ENCODE results near the gene ZNF805.

Gene ZNF805

DNA sequence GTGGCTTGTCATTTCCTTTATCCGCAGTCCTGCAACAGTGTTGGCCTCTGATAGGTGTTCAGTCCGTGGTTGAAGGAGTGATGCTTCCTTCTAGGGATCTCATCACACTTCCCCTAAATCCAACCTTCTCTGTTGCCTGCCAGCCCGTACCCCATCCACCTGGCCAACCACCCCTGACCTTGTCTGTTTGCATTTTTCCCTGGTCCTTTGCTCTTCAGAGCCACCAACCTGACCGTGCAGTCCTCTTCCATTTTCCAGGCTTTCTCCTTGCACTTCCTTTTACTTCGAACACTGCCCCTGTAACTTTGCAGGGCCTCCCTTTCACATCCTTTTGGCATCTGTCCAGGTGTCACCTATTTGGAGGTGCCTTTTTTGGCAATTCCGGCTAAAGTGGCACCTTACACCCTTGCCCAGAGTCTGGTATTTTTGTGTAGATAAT, 40.5 kb downstream of the ZNF805 start:
- Histone ChIP-seq H3K4me3 (ENCODE audit: low read length in 2 of 2) (peak overlapping the region; percentile 97 to 98), H3K27me3 (ENCODE audit: control insufficient read depth in 2 of 2, insufficient read depth in 2 of 2, low read length in 2 of 2) (no peaks in the 10 kb centered on the region), H3K9ac (ENCODE audit: low read depth in 1 of 2, low read length in 2 of 2) (peak overlapping the region; percentile 99 to 100), H3K36me3 (ENCODE audit: control insufficient read depth in 2 of 2, insufficient read depth in 2 of 2, low read length in 2 of 2) (peaks cover 20 to 28% of the 10 kb centered on the region in 2 donors), H3K4me1 (ENCODE audit: control insufficient read depth in 2 of 2, insufficient read depth in 2 of 2, low read length in 2 of 2) (peaks cover 11 to 24% of the 10 kb centered on the region in 2 donors), H3K27ac (ENCODE audit: low read depth in 2 of 2, low read length in 2 of 2) (peak overlapping the region; percentile 99 to 100), H3K9me3 (ENCODE audit: control insufficient read depth in 2 of 2, low read length in 2 of 2) (no peaks in the 10 kb centered on the region)

DNA sequence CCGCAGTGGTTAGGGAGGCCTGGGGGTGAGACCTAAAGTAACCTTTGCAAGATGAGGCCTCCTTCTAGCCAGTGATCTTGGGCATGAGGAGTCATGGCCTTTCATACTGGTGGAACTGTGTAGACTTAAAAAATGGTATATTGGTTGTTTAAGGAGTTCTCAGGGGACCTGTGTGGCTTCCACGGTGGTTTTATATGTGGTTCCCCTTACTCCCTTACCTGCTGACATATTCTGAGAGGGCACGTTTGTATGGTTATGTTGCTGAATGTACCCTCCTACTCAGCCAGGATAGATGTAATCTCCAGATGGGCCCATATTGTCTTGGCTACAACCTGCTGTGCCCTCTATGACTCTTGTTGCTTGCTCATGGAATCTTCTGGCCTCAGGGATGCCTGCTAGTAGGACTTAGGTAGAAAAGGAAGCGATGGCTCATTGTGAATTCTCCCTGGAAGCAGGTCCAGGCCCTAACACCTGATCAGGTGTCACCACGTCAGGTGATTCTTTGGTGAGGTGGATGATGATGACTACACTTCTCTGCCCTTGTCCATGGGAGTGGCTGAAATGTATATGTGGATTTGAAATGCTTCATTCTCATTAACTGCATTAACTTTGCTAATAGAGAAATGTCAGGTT, 41.7 kb downstream of the ZNF805 start:
- Histone ChIP-seq H3K27me3 (ENCODE audit: control insufficient read depth in 2 of 2, insufficient read depth in 2 of 2, low read length in 2 of 2) (no peaks in the 10 kb centered on the region), H3K4me3 (ENCODE audit: low read length in 2 of 2) (peak overlapping the region in 1 of 2 donors; percentile 42), H3K4me1 (ENCODE audit: control insufficient read depth in 2 of 2, insufficient read depth in 2 of 2, low read length in 2 of 2) (peaks cover 11 to 24% of the 10 kb centered on the region in 2 donors), H3K9ac (ENCODE audit: low read depth in 1 of 2, low read length in 2 of 2) (no peak overlapping the region), H3K36me3 (ENCODE audit: control insufficient read depth in 2 of 2, insufficient read depth in 2 of 2, low read length in 2 of 2) (peaks cover 30 to 36% of the 10 kb centered on the region in 2 donors), H3K27ac (ENCODE audit: low read depth in 2 of 2, low read length in 2 of 2) (no peak overlapping the region), H3K9me3 (ENCODE audit: control insufficient read depth in 2 of 2, low read length in 2 of 2) (peaks cover 0 to 3% of the 10 kb centered on the region in 2 donors)

DNA sequence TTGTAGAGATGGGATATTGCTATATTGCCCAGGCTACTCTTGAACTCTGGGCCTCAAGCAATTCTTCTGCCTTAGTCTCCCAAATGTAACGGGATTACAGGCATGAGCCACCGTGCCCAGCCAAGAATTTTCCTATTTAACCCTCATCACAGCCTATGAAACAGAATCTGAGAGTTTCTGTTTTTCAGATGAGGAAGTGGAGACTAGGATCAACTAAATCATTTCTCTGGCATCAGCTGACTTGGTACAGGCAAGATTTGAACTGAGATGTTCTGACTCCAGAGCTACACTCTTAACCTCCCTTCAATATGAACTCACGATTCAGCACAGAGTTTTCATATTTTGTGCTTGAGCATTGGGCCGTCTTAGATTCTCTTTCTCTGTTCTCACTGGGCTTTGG, 47.9 kb downstream of the ZNF805 start:
- H3K9me3 ChIP-seq (ENCODE audit: control insufficient read depth in 2 of 2, low read length in 2 of 2): peaks cover 30 to 36% of the 10 kb centered on the region in 2 donors
- H3K36me3 ChIP-seq (ENCODE audit: control insufficient read depth in 2 of 2, insufficient read depth in 2 of 2, low read length in 2 of 2): peaks cover 80 to 90% of the 10 kb centered on the region in 2 donors

GRCh38 chr19:57290970-57291369, 50.5 kb downstream of the ZNF805 start:
- Histone ChIP-seq H3K36me3 (ENCODE audit: control insufficient read depth in 2 of 2, insufficient read depth in 2 of 2, low read length in 2 of 2) (peaks cover 72 to 86% of the 10 kb centered on the region in 2 donors), H3K4me3 (ENCODE audit: low read length in 2 of 2) (peak overlapping the region in 1 of 2 donors; percentile 8), H3K9me3 (ENCODE audit: control insufficient read depth in 2 of 2, low read length in 2 of 2) (peaks cover 36 to 48% of the 10 kb centered on the region in 2 donors), H3K4me1 (ENCODE audit: control insufficient read depth in 2 of 2, insufficient read depth in 2 of 2, low read length in 2 of 2) (no peaks in the 10 kb centered on the region), H3K27me3 (ENCODE audit: control insufficient read depth in 2 of 2, insufficient read depth in 2 of 2, low read length in 2 of 2) (no peaks in the 10 kb centered on the region), H3K9ac (ENCODE audit: low read depth in 1 of 2, low read length in 2 of 2) (no peak overlapping the region), H3K27ac (ENCODE audit: low read depth in 2 of 2, low read length in 2 of 2) (no peak overlapping the region)

More for the DNA sequence above, 47.9 kb downstream of the ZNF805 start:
- Histone ChIP-seq H3K27ac (ENCODE audit: low read depth in 2 of 2, low read length in 2 of 2) (no peak overlapping the region), H3K9ac (ENCODE audit: low read depth in 1 of 2, low read length in 2 of 2) (no peak overlapping the region), H3K4me3 (ENCODE audit: low read length in 2 of 2) (no peak overlapping the region), H3K4me1 (ENCODE audit: control insufficient read depth in 2 of 2, insufficient read depth in 2 of 2, low read length in 2 of 2) (peaks cover 0 to 2% of the 10 kb centered on the region in 2 donors), H3K27me3 (ENCODE audit: control insufficient read depth in 2 of 2, insufficient read depth in 2 of 2, low read length in 2 of 2) (no peaks in the 10 kb centered on the region)

GRCh38 chr19:57292547-57292946, 52.1 kb downstream of the ZNF805 start:
- Histone ChIP-seq H3K27ac (ENCODE audit: low read depth in 2 of 2, low read length in 2 of 2) (no peak overlapping the region), H3K27me3 (ENCODE audit: control insufficient read depth in 2 of 2, insufficient read depth in 2 of 2, low read length in 2 of 2) (no peaks in the 10 kb centered on the region), H3K9me3 (ENCODE audit: control insufficient read depth in 2 of 2, low read length in 2 of 2) (peaks cover 36 to 44% of the 10 kb centered on the region in 2 donors), H3K36me3 (ENCODE audit: control insufficient read depth in 2 of 2, insufficient read depth in 2 of 2, low read length in 2 of 2) (peaks cover 59 to 82% of the 10 kb centered on the region in 2 donors), H3K9ac (ENCODE audit: low read depth in 1 of 2, low read length in 2 of 2) (no peak overlapping the region), H3K4me1 (ENCODE audit: control insufficient read depth in 2 of 2, insufficient read depth in 2 of 2, low read length in 2 of 2) (no peaks in the 10 kb centered on the region), H3K4me3 (ENCODE audit: low read length in 2 of 2) (no peak overlapping the region)

GRCh38 chr19:57293719-57294118, 53.3 kb downstream of the ZNF805 start:
- no peaks in the 10 kb centered on the region for H3K4me1 ChIP-seq (ENCODE audit: control insufficient read depth in 2 of 2, insufficient read depth in 2 of 2, low read length in 2 of 2)
- no peaks in the 10 kb centered on the region for H3K27me3 ChIP-seq (ENCODE audit: control insufficient read depth in 2 of 2, insufficient read depth in 2 of 2, low read length in 2 of 2)
- no peak overlapping the region for H3K27ac ChIP-seq (ENCODE audit: low read depth in 2 of 2, low read length in 2 of 2)
- H3K36me3 ChIP-seq (ENCODE audit: control insufficient read depth in 2 of 2, insufficient read depth in 2 of 2, low read length in 2 of 2): peaks cover 49 to 72% of the 10 kb centered on the region in 2 donors
- H3K9me3 ChIP-seq (ENCODE audit: control insufficient read depth in 2 of 2, low read length in 2 of 2): peaks cover 32 to 44% of the 10 kb centered on the region in 2 donors
- H3K4me3 ChIP-seq (ENCODE audit: low read length in 2 of 2): peak overlapping the region in 1 of 2 donors; percentile 6
- no peak overlapping the region for H3K9ac ChIP-seq (ENCODE audit: low read depth in 1 of 2, low read length in 2 of 2)

GRCh38 chr19:57302020-57302465, 61.6 kb downstream of the ZNF805 start:
- Histone ChIP-seq H3K9me3 (ENCODE audit: control insufficient read depth in 2 of 2, low read length in 2 of 2) (no peaks in the 10 kb centered on the region), H3K27me3 (ENCODE audit: control insufficient read depth in 2 of 2, insufficient read depth in 2 of 2, low read length in 2 of 2) (no peaks in the 10 kb centered on the region), H3K36me3 (ENCODE audit: control insufficient read depth in 2 of 2, insufficient read depth in 2 of 2, low read length in 2 of 2) (peaks cover 5 to 8% of the 10 kb centered on the region in 2 donors), H3K4me1 (ENCODE audit: control insufficient read depth in 2 of 2, insufficient read depth in 2 of 2, low read length in 2 of 2) (no peaks in the 10 kb centered on the region), H3K4me3 (ENCODE audit: low read length in 2 of 2) (no peak overlapping the region), H3K27ac (ENCODE audit: low read depth in 2 of 2, low read length in 2 of 2) (no peak overlapping the region), H3K9ac (ENCODE audit: low read depth in 1 of 2, low read length in 2 of 2) (no peak overlapping the region)

DNA sequence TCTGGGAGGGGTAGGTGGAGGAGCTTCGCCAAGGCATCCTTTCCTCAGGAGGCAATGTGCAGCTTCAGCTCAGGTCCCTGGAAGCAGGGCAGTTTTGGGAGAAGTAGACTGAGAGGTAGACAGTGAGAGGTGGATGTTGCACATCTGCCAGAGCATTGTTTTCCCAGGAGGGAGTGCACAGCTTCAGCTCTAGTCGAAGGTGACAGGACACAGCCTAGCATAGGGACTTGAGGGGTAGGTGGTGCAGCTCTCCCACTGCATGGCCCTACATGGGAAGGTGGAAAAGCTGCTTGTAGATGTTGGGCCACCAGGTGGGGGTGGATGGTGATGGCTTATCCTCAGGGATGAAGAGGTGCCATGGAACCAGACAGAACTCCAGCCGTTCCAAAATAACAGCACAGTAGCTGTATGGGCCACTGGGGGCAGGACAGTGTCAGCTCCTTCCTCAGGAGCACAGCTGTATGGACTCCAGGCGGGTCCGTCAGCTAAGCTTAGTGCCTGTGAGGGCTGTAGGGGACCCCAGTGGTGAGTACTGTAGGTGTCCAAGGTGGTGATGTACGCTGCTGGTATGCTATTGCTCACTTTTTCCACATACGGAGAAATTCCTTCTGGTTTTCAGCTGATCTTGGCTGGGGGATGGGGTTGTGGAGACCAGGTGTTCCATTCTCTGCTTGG, 62.4 kb downstream of the ZNF805 start:
- Histone ChIP-seq H3K9ac (ENCODE audit: low read depth in 1 of 2, low read length in 2 of 2) (no peak overlapping the region), H3K9me3 (ENCODE audit: control insufficient read depth in 2 of 2, low read length in 2 of 2) (no peaks in the 10 kb centered on the region), H3K4me1 (ENCODE audit: control insufficient read depth in 2 of 2, insufficient read depth in 2 of 2, low read length in 2 of 2) (no peaks in the 10 kb centered on the region), H3K27me3 (ENCODE audit: control insufficient read depth in 2 of 2, insufficient read depth in 2 of 2, low read length in 2 of 2) (no peaks in the 10 kb centered on the region), H3K36me3 (ENCODE audit: control insufficient read depth in 2 of 2, insufficient read depth in 2 of 2, low read length in 2 of 2) (peaks cover 4 to 5% of the 10 kb centered on the region in 2 donors), H3K27ac (ENCODE audit: low read depth in 2 of 2, low read length in 2 of 2) (no peak overlapping the region), H3K4me3 (ENCODE audit: low read length in 2 of 2) (no peak overlapping the region)
